ENCODE data around the gene TIMELESS.

TIMELESS gene

DNA sequence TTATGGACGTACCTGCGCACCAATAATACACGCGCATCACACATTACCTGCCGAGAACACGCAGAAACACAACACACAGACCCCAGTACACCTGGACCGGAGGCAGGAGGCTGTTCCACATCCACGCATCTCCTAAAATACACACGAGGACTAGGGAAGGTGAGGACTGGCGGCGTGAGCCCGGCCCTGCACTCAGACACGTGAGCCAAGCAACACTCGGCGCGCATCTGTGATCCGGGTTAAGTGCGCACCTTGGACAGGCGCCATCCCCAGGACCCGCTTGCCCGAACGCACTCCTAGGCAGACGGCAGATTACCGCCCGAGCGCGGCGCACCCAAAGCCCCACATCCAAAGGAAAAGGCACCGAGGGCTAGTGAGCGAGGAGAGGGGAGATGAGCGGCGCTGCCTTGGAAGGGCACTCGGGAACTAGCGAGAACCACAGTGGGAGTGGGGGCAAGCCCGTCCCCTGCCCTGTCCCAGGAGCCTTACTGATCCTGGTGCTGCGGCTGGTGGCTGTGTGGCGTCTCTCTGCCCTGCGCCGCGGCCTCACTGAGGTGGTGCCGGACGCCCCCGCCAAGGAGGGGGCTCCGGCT is 38.3 kb upstream of the TIMELESS start:
- Histone ChIP-seq H3K9me3 (ENCODE audit: control insufficient read depth, insufficient read depth, low read length) (no peaks in the 10 kb centered on the region; the same call in none of the 2 replicates), H3K4me3 (ENCODE audit: low read depth, low read length) (peak overlapping the region; percentile 84), H3K9ac (ENCODE audit: low read depth, low read length) (peak overlapping the region; percentile 15; the same call in 1 of the 2 replicates), H3K4me1 (ENCODE audit: control insufficient read depth, insufficient read depth, low read length) (peaks cover 7% of the 10 kb centered on the region), H3K27me3 (ENCODE audit: control insufficient read depth, insufficient read depth, low read length) (peaks cover 43% of the 10 kb centered on the region), H3K27ac (ENCODE audit: low read depth, low read length) (no peak overlapping the region), H3K36me3 (ENCODE audit: control insufficient read depth, insufficient read depth, low read length) (no peaks in the 10 kb centered on the region)

GRCh38 chr12:56486694-56487093 is 37.5 kb upstream of the TIMELESS start:
- H3K36me3 ChIP-seq (ENCODE audit: control insufficient read depth, insufficient read depth, low read length), result no peaks in the 10 kb centered on the region
- peaks cover 43% of the 10 kb centered on the region for H3K27me3 ChIP-seq (ENCODE audit: control insufficient read depth, insufficient read depth, low read length)
- no peak overlapping the region for H3K27ac ChIP-seq (ENCODE audit: low read depth, low read length)
- H3K9ac ChIP-seq (ENCODE audit: low read depth, low read length), result no peak overlapping the region
- peak overlapping the region; percentile 84; the same call in 1 of the 2 replicates for H3K4me3 ChIP-seq (ENCODE audit: low read depth, low read length)
- H3K9me3 ChIP-seq (ENCODE audit: control insufficient read depth, insufficient read depth, low read length), result no peaks in the 10 kb centered on the region; the same call in 1 of the 2 replicates
- H3K4me1 ChIP-seq (ENCODE audit: control insufficient read depth, insufficient read depth, low read length), result peaks cover 7% of the 10 kb centered on the region

- Histone ChIP-seq H3K27ac (ENCODE audit: low read depth, low read length) (no peak overlapping the region), H3K9me3 (ENCODE audit: control insufficient read depth, insufficient read depth, low read length) (no peaks in the 10 kb centered on the region; the same call in 1 of the 2 replicates), H3K4me3 (ENCODE audit: low read depth, low read length) (no peak overlapping the region), H3K4me1 (ENCODE audit: control insufficient read depth, insufficient read depth, low read length) (peaks cover 7% of the 10 kb centered on the region), H3K36me3 (ENCODE audit: control insufficient read depth, insufficient read depth, low read length) (no peaks in the 10 kb centered on the region), H3K9ac (ENCODE audit: low read depth, low read length) (no peak overlapping the region), H3K27me3 (ENCODE audit: control insufficient read depth, insufficient read depth, low read length) (peaks cover 31% of the 10 kb centered on the region)
Observed at GRCh38 chr12:56484566-56484965, 35.3 kb upstream of the TIMELESS start.

- Histone ChIP-seq H3K27me3 (ENCODE audit: control insufficient read depth, insufficient read depth, low read length) (no peaks in the 10 kb centered on the region), H3K4me3 (ENCODE audit: low read depth, low read length) (no peak overlapping the region), H3K4me1 (ENCODE audit: control insufficient read depth, insufficient read depth, low read length) (no peaks in the 10 kb centered on the region), H3K27ac (ENCODE audit: low read depth, low read length) (no peak overlapping the region), H3K9ac (ENCODE audit: low read depth, low read length) (no peak overlapping the region), H3K9me3 (ENCODE audit: control insufficient read depth, insufficient read depth, low read length) (no peaks in the 10 kb centered on the region), H3K36me3 (ENCODE audit: control insufficient read depth, insufficient read depth, low read length) (no peaks in the 10 kb centered on the region)
Observed at GRCh38 chr12:56479625-56480024, 30.4 kb upstream of the TIMELESS start.

GRCh38 chr12:56477521-56478225 is 28.4 kb upstream of the TIMELESS start:
- Histone ChIP-seq H3K36me3 (ENCODE audit: control insufficient read depth, insufficient read depth, low read length) (peaks cover 13% of the 10 kb centered on the region), H3K9me3 (ENCODE audit: control insufficient read depth, insufficient read depth, low read length) (no peaks in the 10 kb centered on the region), H3K27me3 (ENCODE audit: control insufficient read depth, insufficient read depth, low read length) (no peaks in the 10 kb centered on the region), H3K9ac (ENCODE audit: low read depth, low read length) (no peak overlapping the region), H3K4me3 (ENCODE audit: low read depth, low read length) (no peak overlapping the region), H3K4me1 (ENCODE audit: control insufficient read depth, insufficient read depth, low read length) (no peaks in the 10 kb centered on the region), H3K27ac (ENCODE audit: low read depth, low read length) (no peak overlapping the region)

- H3K4me1 ChIP-seq (ENCODE audit: control insufficient read depth, insufficient read depth, low read length), result no peaks in the 10 kb centered on the region
- no peaks in the 10 kb centered on the region for H3K9me3 ChIP-seq (ENCODE audit: control insufficient read depth, insufficient read depth, low read length)
- H3K27ac ChIP-seq (ENCODE audit: low read depth, low read length), result no peak overlapping the region
- H3K27me3 ChIP-seq (ENCODE audit: control insufficient read depth, insufficient read depth, low read length), result no peaks in the 10 kb centered on the region
- peaks cover 19% of the 10 kb centered on the region for H3K36me3 ChIP-seq (ENCODE audit: control insufficient read depth, insufficient read depth, low read length)
- H3K4me3 ChIP-seq (ENCODE audit: low read depth, low read length), result no peak overlapping the region
- H3K9ac ChIP-seq (ENCODE audit: low read depth, low read length), result no peak overlapping the region
Observed at GRCh38 chr12:56476972-56477432, 27.8 kb upstream of the TIMELESS start.

GRCh38 chr12:56476143-56476542 is 26.9 kb upstream of the TIMELESS start:
- peaks cover 28% of the 10 kb centered on the region for H3K36me3 ChIP-seq (ENCODE audit: control insufficient read depth, insufficient read depth, low read length)
- H3K4me1 ChIP-seq (ENCODE audit: control insufficient read depth, insufficient read depth, low read length), result no peaks in the 10 kb centered on the region
- no peaks in the 10 kb centered on the region for H3K9me3 ChIP-seq (ENCODE audit: control insufficient read depth, insufficient read depth, low read length)
- H3K4me3 ChIP-seq (ENCODE audit: low read depth, low read length), result no peak overlapping the region
- no peaks in the 10 kb centered on the region for H3K27me3 ChIP-seq (ENCODE audit: control insufficient read depth, insufficient read depth, low read length)
- no peak overlapping the region for H3K27ac ChIP-seq (ENCODE audit: low read depth, low read length)
- no peak overlapping the region for H3K9ac ChIP-seq (ENCODE audit: low read depth, low read length)

GRCh38 chr12:56474389-56474788 is 25.2 kb upstream of the TIMELESS start:
- H3K36me3 ChIP-seq (ENCODE audit: control insufficient read depth, insufficient read depth, low read length), result peaks cover 42% of the 10 kb centered on the region
- H3K27me3 ChIP-seq (ENCODE audit: control insufficient read depth, insufficient read depth, low read length), result no peaks in the 10 kb centered on the region
- no peaks in the 10 kb centered on the region for H3K4me1 ChIP-seq (ENCODE audit: control insufficient read depth, insufficient read depth, low read length)
- H3K9me3 ChIP-seq (ENCODE audit: control insufficient read depth, insufficient read depth, low read length), result no peaks in the 10 kb centered on the region
- no peak overlapping the region for H3K27ac ChIP-seq (ENCODE audit: low read depth, low read length)
- H3K4me3 ChIP-seq (ENCODE audit: low read depth, low read length), result no peak overlapping the region
- no peak overlapping the region for H3K9ac ChIP-seq (ENCODE audit: low read depth, low read length)

GRCh38 chr12:56469007-56469930 is 20.0 kb upstream of the TIMELESS start:
- H3K27ac ChIP-seq (ENCODE audit: low read depth, low read length), result no peak overlapping the region
- no peaks in the 10 kb centered on the region; the same call in 1 of the 2 replicates for H3K4me1 ChIP-seq (ENCODE audit: control insufficient read depth, insufficient read depth, low read length)
- no peaks in the 10 kb centered on the region for H3K27me3 ChIP-seq (ENCODE audit: control insufficient read depth, insufficient read depth, low read length)
- no peaks in the 10 kb centered on the region for H3K9me3 ChIP-seq (ENCODE audit: control insufficient read depth, insufficient read depth, low read length)
- peaks cover 39% of the 10 kb centered on the region for H3K36me3 ChIP-seq (ENCODE audit: control insufficient read depth, insufficient read depth, low read length)
- peak overlapping the region; percentile 99 for H3K9ac ChIP-seq (ENCODE audit: low read depth, low read length)
- peak overlapping the region; percentile 99 for H3K4me3 ChIP-seq (ENCODE audit: low read depth, low read length)

GRCh38 chr12:56468216-56469006 is 19.2 kb upstream of the TIMELESS start, which contains the start of gene SPRYD4:
Gene SPRYD4 (plus strand): TSS chr12:56468578. CDS start chr12:56468592, 14 bp downstream.
- H3K27me3 ChIP-seq (ENCODE audit: control insufficient read depth, insufficient read depth, low read length), result no peaks in the 10 kb centered on the region
- peak within 1 kb of the TSS; percentile 85 for H3K27ac ChIP-seq (ENCODE audit: low read depth, low read length)
- H3K36me3 ChIP-seq (ENCODE audit: control insufficient read depth, insufficient read depth, low read length), result peaks cover 34% of the 10 kb centered on the region
- H3K9ac ChIP-seq (ENCODE audit: low read depth, low read length), result peak within 1 kb of the TSS; percentile 99
- no peaks in the 10 kb centered on the region for H3K9me3 ChIP-seq (ENCODE audit: control insufficient read depth, insufficient read depth, low read length)
- peak within 1 kb of the TSS; percentile 99 for H3K4me3 ChIP-seq (ENCODE audit: low read depth, low read length)
- H3K4me1 ChIP-seq (ENCODE audit: control insufficient read depth, insufficient read depth, low read length), result peaks cover 8% of the 10 kb centered on the region

Data from HUES48 (cell line).